ENCODE measurements around the gene RUNX2. TPM values are rescaled to one million over a fixed set of nuclear protein-coding genes. Genes with fewer than 3 reads are reported as not detected.

Gene RUNX2
- total and polyA plus RNA-seq, 2 experiments from 2014 or later, result 4.4 to 5.2 TPM

DNA sequence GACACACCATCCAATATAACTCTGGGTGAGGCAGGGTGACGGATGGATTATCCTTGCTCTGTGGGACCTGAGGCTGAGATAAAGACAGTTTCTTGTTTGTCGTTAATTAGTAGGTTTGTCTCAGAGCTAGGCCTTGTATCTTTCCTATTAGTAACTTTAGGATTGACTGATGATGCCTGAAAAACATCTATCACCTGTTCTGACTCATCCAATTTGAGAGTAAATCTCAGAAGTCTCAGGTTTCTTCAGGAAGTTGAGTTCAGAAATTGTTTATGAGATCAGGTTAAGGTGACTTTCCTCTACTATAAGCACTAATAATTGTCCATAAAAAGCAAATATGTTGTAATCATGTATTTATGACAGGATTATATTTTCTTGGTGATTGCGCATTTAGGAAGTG is 179.1 kb downstream of the RUNX2 start:
- Histone ChIP-seq H4K20me1 (ENCODE audit: insufficient read depth) (no peaks in the 10 kb centered on the region), H3K36me3 (ENCODE audit: low read depth) (0 out of 2 replicates have a peak, but pooled peaks cover 5% of the 10 kb centered on the region), H3K27ac (no peak overlapping the region), H2AFZ (no peak overlapping the region), H3K4me1 (ENCODE audit: insufficient read depth) (peaks cover 21% of the 10 kb centered on the region), H3F3A (ENCODE audit: insufficient read depth) (peaks cover 18% of the 10 kb centered on the region), H3K27me3 (replicated peaks; ENCODE audit: insufficient read depth) (no peaks in the 10 kb centered on the region), H3K4me2 (ENCODE audit: unreplicated experiment) (no peak overlapping the region), H3K9ac (no peak overlapping the region), H3K9me2 (ENCODE audit: insufficient read depth) (no peaks in the 10 kb centered on the region), H3K9me3 (ENCODE audit: low read depth) (no peaks in the 10 kb centered on the region), H3K79me2 (ENCODE audit: insufficient read depth) (peaks cover 22% of the 10 kb centered on the region; the same call in 1 of the 2 replicates), H3K4me3 (no peak overlapping the region)
- in situ Hi-C loops (cut with MboI), result no loop called here
- WGBS, 2 experiments (ENCODE audit: low coverage in 1 of 2, low lambda C conversion rate in 2 of 2, missing lambda C conversion rate in 2 of 2), result 98 to 100% methylated on average over 3 of the region's 3 CpGs
- TF ChIP-seq EZH2 (IDR thresholded peaks at IDR 0.05; ENCODE audit: insufficient read depth, poor library complexity, severe bottlenecking) (no peak), EZH2phosphoT487 (IDR thresholded peaks at IDR 0.05; ENCODE audit: insufficient read depth, low read depth) (no peak)
- DNase-seq, result no peak

DNA sequence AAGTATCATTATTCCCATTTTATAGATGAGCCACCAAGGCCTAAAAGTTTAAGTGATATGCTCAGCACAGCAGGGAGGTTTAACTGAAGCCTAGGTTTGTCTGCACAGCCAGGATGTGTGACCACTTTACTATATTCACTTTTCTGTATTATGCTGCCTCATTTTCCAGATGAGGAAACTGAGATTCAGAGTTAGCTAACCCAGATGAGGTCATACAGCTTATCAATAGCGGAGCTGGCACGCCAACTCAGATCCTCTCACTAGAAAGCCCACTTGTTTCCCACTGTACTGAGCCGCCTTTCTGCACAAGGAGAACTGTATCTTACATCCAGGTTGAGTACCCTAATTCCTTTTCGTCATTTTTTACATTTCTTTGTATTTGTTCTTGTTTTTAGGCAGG is 181.3 kb downstream of the RUNX2 start:
- H3K4me1 ChIP-seq (ENCODE audit: insufficient read depth), result peaks cover 19% of the 10 kb centered on the region
- no peak overlapping the region for H3K4me2 ChIP-seq (ENCODE audit: unreplicated experiment)

DNA sequence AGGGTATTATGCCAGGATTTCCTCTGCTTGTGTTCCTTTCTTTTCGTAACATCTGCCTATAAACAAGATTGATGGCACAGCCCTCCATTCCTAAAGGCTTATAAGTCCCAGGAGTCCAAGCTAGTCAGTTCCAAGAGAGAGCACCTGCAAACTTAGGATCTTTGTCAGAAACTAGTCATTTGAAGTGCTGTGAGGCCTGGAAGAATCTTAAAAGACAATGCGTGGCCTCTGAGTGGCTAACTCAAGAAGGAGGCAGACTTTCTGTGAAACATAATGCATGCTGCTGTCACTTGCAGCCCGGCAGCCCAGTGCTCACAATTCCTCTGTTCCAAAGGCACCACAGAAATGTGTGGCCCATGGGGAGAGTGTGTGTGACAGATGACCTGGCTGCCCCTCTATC is 184.6 kb downstream of the RUNX2 start:
- Histone ChIP-seq H3K4me3 (no peak overlapping the region), H3K36me3 (ENCODE audit: low read depth) (peaks cover 30% of the 10 kb centered on the region), H3K27me3 (replicated peaks; ENCODE audit: insufficient read depth) (no peaks in the 10 kb centered on the region), H2AFZ (no peak overlapping the region), H3K9ac (no peak overlapping the region), H3F3A (ENCODE audit: insufficient read depth) (no peaks in the 10 kb centered on the region), H3K4me2 (ENCODE audit: unreplicated experiment) (no peak overlapping the region), H3K9me2 (ENCODE audit: insufficient read depth) (no peaks in the 10 kb centered on the region), H3K27ac (no peak overlapping the region), H3K4me1 (ENCODE audit: insufficient read depth) (no peaks in the 10 kb centered on the region), H3K9me3 (ENCODE audit: low read depth) (no peaks in the 10 kb centered on the region), H4K20me1 (ENCODE audit: insufficient read depth) (no peaks in the 10 kb centered on the region), H3K79me2 (ENCODE audit: insufficient read depth) (0 out of 2 replicates have a peak, but pooled peaks cover 10% of the 10 kb centered on the region)
- no peak for DNase-seq
- in situ Hi-C loops (cut with MboI), result no loop called here
- WGBS, 2 experiments (ENCODE audit: low coverage in 1 of 2, low lambda C conversion rate in 2 of 2, missing lambda C conversion rate in 2 of 2), result 93 to 98% methylated on average over 3 of the region's 3 CpGs
- no peak for TF ChIP-seq EZH2phosphoT487 (IDR thresholded peaks at IDR 0.05; ENCODE audit: insufficient read depth, low read depth)
- no peak for TF ChIP-seq EZH2 (IDR thresholded peaks at IDR 0.05; ENCODE audit: insufficient read depth, poor library complexity, severe bottlenecking)

More for the DNA sequence above, 181.3 kb downstream of the RUNX2 start:
- peaks cover 15% of the 10 kb centered on the region for H3F3A ChIP-seq (ENCODE audit: insufficient read depth)
- peaks cover 22% of the 10 kb centered on the region; the same call in 1 of the 2 replicates for H3K79me2 ChIP-seq (ENCODE audit: insufficient read depth)
- H4K20me1 ChIP-seq (ENCODE audit: insufficient read depth), result no peaks in the 10 kb centered on the region
- H3K27ac ChIP-seq, result no peak overlapping the region
- TF ChIP-seq EZH2phosphoT487 (IDR thresholded peaks at IDR 0.05; ENCODE audit: insufficient read depth, low read depth), result no peak
- no peak for TF ChIP-seq EZH2 (IDR thresholded peaks at IDR 0.05; ENCODE audit: insufficient read depth, poor library complexity, severe bottlenecking)
- H2AFZ ChIP-seq, result no peak overlapping the region
- H3K9ac ChIP-seq, result no peak overlapping the region
- no peak overlapping the region for H3K4me3 ChIP-seq
- H3K36me3 ChIP-seq (ENCODE audit: low read depth), result peaks cover 18% of the 10 kb centered on the region
- in situ Hi-C loops (cut with MboI), result no loop called here
- DNase-seq, result no peak
- no peaks in the 10 kb centered on the region for H3K27me3 ChIP-seq (replicated peaks; ENCODE audit: insufficient read depth)
- 100% methylated on average over 4 of the region's 4 CpGs for WGBS, 2 experiments (ENCODE audit: low coverage in 1 of 2, low lambda C conversion rate in 2 of 2, missing lambda C conversion rate in 2 of 2)
- no peaks in the 10 kb centered on the region for H3K9me3 ChIP-seq (ENCODE audit: low read depth)
- H3K9me2 ChIP-seq (ENCODE audit: insufficient read depth), result no peaks in the 10 kb centered on the region

DNA sequence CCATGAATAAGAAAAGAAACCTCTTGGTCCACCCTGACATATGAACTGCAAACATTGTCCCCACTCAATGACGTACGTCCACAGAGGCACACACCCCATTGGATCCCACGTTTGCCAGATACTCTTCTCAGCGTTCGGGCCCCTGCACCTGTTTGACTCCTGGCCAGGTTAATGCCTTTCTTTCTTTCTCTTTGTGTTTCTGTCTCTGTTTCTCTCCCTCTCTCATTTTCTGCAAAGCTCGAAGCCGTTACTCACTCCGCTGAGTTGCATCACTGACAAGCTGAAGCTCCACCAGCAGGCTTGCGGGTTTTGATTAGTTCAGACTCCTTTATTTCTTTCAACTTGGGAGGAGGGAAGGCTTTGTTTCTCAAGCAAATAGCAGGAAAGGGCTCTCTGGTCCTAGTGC is 185.1 kb downstream of the RUNX2 start:
- in situ Hi-C loops (cut with MboI), result no loop called here
- H3K36me3 ChIP-seq (ENCODE audit: low read depth), result peaks cover 30% of the 10 kb centered on the region
- H3K9me2 ChIP-seq (ENCODE audit: insufficient read depth), result no peaks in the 10 kb centered on the region
- no peak overlapping the region for H3K9ac ChIP-seq
- no peaks in the 10 kb centered on the region for H3K9me3 ChIP-seq (ENCODE audit: low read depth)
- DNase-seq, result no peak
- H3K79me2 ChIP-seq (ENCODE audit: insufficient read depth), result 0 out of 2 replicates have a peak, but pooled peaks cover 7% of the 10 kb centered on the region
- H2AFZ ChIP-seq, result no peak overlapping the region
- TF ChIP-seq EZH2phosphoT487 (IDR thresholded peaks at IDR 0.05; ENCODE audit: insufficient read depth, low read depth), result no peak
- TF ChIP-seq EZH2 (IDR thresholded peaks at IDR 0.05; ENCODE audit: insufficient read depth, poor library complexity, severe bottlenecking), result no peak
- no peaks in the 10 kb centered on the region for H4K20me1 ChIP-seq (ENCODE audit: insufficient read depth)
- 0 out of 2 replicates have a peak, but pooled peaks cover 4% of the 10 kb centered on the region for H3F3A ChIP-seq (ENCODE audit: insufficient read depth)
- no peak overlapping the region for H3K4me3 ChIP-seq
- WGBS, 2 experiments (ENCODE audit: low coverage in 1 of 2, low lambda C conversion rate in 2 of 2, missing lambda C conversion rate in 2 of 2), result 92 to 93% methylated on average over 9 of the region's 9 CpGs
- no peak overlapping the region for H3K27ac ChIP-seq
- H3K4me1 ChIP-seq (ENCODE audit: insufficient read depth), result 0 out of 2 replicates have a peak, but pooled peaks cover 1% of the 10 kb centered on the region
- H3K27me3 ChIP-seq (replicated peaks; ENCODE audit: insufficient read depth), result no peaks in the 10 kb centered on the region
- no peak overlapping the region for H3K4me2 ChIP-seq (ENCODE audit: unreplicated experiment)
